KG1 (cell line): ENCODE results near the gene MCCD1.
"Not testable (repeated sequence)": the region's sequence is repeated elsewhere in the genome, so short reads cannot be mapped to it uniquely, and the experiment has no call there.

Experiments
- DNase-seq: peaks from one replicate; lab custom pipeline; 2025; lab: John Stamatoyannopoulos, UW

MCCD1 gene, protein sequence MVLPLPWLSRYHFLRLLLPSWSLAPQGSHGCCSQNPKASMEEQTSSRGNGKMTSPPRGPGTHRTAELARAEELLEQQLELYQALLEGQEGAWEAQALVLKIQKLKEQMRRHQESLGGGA

DNA sequence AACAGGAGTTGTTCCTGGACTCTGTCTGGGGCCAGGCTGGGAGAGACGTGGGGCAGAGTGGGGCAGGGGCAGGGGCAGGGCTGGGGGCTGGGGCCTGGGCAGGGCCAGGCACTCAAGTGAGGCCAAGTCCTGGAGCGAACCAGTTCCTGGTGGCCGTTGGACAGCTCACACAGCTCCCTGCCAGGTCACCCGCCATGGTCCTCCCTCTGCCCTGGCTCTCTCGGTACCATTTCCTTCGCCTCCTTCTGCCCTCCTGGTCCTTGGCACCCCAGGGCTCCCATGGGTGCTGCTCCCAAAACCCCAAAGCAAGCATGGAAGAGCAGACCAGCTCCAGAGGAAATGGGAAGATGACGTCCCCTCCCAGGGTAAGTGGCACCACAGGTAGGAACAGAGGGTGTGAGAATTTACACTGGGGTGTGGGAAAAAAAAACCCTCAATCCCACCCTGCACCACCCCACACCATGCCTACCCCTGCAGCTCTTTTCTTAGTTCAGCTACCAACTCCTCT, at the start of gene MCCD1:
Gene MCCD1, plus strand, starts transcription at position 142 of the 508 bp plus-strand sequence. Its CDS starts 53 bp downstream, at position 195.
- no peak for DNase-seq

DNA sequence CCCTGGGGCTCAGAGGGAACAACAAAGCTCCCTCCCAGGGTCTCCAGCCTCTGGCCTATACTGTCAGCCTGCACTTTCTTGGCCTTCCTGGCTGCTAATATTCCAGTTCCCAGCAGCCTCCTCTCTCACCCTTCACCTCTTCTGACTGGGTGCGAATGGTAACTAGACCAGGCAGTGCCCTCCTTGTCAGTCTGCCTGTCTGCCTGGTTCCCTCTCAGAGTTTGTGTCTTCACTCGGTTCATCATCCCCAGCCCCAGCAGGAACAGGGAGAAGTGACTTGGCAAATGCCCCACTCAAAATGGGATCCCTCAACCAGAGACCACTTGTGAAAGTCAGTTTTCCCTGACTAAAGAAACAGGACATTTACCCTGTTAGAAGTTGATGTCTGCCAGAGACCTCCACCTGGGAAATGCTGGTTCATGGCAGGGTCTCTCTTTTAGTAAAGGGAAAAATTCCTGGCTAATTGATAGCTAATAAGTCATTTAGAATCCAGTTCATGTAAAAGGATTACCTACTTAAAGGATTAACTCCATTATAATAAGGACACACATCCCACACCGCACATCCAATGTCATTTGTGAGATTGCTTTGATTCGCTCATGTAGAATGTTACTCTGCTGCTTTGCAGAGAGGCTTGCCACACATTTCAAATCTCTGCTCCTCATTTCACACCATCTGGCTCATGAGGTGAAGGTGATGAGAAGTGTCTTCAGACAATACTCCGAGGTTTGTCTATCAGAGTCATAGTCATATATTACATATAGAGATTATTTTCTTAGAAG, 49.4 kb upstream of the MCCD1 start:
- DNase-seq: no peak

DNA sequence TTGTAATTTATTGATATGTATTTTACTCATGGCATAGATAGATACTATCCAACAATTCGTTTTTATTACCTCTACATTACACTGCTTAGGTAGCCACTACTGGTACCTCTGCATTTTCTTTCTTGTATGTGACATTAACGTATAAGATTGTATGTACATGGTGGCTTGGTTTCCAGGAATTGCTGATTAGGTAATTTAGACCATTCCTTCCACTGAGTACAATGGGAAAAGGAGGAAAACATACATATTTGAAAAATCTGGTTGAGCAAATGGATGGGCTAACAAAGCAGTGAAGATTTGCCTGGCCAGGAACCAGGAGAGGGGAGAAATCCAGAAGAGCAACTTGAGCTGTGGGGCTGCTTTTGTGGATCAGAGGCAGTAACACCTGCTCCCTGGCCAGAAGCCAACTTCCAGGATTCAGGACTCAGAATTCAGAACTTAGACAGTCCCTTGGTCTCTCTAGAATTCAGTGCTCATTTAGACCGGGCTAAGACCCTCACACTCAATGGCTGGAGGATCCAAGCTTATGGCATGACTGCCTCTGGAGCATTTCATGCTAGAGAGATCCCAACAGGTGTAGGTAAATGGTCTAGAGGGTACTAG, 48.7 kb upstream of the MCCD1 start:
- DNase-seq: no peak

DNA sequence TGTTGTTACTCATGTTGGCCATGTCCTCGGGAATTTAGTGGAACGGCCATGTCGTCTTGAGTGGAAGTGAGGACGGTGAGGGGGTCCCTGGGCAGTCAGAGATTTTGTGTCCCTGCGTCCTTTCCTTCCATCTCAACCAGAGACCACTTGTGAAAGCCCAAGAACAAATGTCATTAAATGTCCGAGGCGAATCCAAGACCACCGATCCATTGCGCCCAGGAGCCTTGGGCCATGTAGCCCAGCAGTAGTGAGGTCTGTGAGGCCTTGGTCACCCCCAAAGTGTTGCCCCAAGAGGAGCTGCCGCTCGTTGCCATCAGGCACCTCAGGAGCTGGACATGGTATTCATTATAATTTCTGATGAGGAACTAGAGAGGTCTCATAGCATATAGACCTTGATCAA, 48.2 kb upstream of the MCCD1 start:
- no peak for DNase-seq

DNA sequence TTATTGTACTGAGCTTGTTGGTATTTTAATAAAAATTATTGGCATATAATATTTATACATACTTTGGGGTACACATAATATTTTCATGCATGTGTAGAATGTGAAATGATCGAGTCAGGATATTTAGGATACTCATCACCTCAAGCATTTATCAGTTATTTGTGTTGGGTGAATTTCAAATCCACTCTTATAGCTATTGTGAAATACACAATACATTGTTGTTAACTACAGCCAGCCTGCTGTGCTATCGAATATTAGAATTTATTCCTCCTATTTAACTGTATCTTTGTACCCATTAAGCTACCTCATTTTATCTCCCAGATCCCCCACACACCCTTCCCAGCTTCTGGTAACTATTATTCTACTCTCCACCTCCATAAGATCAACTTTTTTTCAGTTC, 45.4 kb upstream of the MCCD1 start:
- DNase-seq: no peak

DNA sequence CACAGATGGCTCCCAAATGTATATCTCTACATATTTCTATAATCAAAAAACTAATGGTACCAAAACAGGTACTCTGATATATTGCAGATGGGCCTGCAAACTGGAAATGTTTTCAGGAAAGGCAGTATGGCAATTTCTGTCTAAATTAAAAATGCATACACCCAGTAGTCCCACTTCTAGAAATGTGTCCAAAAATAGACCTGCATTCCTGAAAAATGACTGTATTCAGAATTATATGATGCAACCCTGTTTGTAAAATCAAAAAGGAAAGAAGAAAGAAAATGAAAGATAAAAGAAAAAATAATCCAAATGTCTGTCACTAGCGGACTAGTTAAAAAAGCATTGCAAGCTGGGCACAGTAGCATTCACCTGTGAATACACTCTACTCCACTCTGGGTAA, 43.7 kb upstream of the MCCD1 start:
- DNase-seq: no peak

DNA sequence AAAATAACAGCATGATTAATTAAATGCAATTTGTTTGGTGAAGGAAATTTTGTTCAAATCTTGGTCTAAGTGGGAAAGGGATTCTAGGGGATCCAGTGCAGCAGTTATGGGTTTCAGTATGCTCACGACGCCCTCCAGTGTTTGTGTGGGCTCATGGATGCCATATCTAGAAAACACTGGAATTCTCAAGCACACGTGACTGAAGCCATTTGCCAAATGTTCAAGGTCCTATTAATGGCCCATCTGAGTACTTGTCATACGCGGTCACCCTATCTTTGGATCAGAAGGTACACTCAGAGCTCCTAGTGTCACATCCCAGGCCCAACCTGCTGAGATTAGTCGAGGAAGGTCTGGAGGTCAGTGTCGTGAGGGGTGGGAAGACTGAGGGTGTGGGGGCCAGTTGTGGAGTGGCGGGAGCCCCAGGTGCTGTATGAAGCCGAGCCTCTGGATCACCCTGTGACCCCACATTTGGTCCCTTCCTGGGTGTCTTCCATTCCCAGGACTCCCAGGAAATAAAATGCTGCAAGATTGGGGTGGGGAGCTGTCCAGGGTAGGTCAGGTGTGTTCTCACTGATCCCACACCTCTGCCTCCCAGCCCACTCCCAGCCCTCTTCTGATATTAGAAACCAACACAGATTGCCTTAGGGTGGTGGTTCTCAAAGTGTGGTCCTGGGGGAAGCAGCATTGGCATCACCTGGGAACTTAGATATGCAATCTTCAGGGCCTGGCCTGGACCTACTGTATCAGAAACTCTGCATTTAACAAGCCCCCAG, 42.5 kb upstream of the MCCD1 start:
- DNase-seq: not testable (repeated sequence)

DNA sequence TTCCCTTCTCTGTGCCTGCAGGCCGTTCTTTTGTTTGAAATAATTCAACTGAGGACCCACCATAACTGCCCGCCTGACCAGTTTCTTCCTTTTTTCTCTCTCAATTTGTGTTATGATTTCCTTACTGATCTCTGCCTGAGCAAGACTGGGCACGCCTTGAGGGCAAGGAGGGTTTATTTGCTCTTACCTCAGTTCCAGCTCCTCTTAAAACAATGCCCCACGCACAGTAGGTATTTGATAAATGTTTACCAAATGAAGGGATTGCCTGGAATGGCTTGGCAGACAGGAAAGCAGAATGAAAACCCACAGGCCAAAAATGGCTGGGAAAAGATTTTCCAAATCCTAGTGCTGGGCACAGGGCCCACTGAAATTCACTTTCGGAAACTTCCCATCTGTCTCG, 41.1 kb upstream of the MCCD1 start:
- not testable (repeated sequence) for DNase-seq

DNA sequence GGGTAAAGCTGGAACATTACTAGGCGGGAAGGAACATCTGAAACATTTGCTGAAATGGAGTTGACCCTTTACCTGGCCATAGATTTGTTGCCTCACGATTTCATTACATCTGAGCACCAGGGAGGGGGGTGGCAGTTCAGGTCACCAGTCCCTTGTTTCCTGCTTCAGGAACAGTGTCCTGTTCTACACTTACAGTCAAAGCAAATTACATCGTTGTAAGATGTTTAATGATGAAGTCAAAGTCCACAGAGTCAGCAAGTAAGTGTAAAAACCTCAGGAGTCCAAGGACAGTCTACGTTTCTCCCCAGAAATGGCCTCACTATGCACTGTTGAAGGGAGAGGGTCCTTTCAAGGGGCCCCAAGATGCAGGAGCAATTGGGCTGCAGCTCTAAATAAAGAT, 39.7 kb upstream of the MCCD1 start:
- no peak for DNase-seq

DNA sequence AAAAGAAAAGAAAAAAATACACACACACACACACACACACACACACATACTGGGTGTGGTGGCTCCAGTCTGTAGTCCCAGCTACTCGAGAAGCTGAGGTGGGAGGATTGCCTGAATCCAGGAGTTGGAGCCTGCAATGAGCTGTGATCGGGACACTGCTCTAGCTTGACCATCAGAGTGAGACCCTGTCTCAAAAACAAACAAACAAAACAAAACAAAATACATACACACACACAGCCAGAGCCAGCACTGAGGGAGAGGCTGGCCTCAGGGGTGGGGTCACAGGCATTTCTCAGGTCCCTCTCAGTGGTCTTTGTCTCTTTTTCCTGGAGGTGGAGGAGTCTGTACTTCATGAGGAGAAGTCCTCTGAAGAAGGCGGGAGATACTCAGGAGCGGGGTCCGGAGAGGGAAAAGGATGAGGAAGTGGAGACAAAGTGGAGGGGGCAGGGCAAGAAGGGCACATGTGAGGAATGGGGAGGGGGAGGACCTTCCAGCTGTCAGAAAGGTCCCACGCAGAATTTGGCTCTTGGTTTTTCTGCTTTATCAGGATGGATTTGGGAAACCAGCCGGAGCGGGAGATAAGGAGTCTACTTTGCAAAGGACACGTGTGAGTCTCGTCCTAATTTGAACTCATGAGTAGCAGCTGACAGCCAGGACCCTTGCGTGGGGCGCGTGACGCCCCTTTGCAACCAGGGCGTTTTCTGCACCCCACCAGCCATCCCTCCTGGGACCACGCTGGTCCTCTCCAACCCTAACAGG, 38.5 kb upstream of the MCCD1 start:
- no peak for DNase-seq

DNA sequence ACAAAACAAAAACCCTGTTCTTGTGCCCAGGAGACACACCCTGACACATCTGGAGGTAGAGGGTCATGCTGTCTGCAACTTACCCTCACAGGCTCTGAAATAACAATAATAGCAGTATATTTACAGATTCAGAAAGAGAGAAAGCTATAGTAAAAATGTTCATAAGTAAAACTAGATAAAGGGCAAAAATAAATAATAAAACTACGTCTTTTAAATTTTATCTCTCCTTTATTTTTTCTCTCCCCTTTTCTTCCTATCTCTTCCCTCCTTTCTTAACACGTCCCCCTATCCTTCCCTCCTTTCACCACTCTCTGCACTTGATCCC, 35.2 kb upstream of the MCCD1 start:
- DNase-seq: not testable (repeated sequence)

DNA sequence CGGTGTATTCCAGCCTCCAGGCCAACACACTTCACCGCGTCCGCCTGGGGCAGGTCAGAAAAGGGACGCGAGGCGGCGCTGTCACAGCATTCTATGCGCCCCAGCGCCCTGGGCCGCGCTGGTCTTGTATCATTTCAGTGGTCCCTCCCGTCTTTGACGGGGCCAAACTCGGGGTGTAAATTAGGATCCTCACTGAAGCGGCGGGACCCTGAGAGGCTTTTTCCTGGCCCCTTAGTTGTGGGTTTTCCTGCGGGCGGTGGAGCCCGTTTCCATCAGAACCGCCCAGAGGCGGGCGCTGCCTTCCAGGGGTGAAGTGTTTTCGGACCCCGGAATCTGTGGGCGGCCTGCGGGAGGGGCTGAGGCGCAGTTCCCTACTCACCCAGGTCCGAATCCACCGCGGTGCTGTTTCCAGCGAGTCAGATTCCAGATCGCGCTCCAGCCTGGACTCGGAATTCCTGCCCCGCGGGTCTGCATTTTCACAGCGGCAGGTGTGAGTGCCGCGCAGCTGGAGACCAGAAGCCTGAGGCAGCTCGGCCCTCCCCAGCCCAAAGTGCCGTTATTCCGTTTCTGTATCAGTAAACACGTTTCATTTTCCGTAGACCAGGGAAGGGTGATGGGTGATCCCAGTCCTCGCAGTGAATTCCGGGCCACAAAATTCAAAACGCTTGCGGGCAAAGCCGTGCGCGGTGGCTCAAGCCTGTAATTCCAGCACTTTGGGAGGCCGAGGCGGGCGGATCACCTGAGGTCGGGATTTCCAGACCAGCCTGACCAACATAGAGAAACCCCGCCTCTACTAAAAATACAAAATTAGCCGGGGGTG, 34.7 kb upstream of the MCCD1 start:
- peak; percentile 90 for DNase-seq

DNA sequence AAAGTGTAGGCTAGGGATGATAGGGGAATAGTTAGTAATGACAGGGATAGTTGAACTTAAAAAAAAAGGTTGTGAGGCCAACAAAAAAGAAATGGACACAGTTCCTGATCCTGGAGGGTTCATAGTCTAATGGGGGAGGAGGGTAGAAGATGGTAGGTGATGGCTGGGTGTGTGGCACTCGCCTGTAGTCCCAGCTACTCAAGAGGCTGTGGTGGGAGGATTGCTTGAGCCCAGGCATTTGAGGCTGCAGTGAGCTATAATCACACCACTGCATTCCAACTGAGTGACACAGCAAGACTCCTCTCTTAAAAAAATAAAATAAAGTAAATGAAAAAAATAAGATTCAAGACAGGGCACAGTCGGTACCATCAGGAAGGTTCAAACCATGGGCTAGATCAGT, 33.2 kb upstream of the MCCD1 start:
- no peak for DNase-seq

DNA sequence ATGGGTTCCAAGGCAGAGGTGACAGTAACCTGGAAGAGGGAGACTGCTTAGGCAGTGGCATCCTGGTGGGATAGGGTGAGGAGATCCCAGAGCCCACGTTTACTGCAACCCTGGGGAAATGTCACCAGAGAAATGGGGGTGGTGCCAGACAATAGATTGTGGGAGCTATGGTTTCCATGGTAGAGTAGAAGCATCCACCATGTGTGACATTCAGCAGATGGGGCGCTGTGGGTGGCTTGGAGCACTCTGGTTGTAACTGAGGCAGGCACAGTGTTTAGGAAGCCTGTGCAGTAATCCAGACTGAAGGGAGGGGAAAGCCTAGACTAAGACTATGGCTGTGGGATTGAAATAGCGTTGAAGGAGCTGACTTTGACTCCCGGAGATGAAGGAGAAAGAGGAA, 31.9 kb upstream of the MCCD1 start:
- not testable (repeated sequence) for DNase-seq

DNA sequence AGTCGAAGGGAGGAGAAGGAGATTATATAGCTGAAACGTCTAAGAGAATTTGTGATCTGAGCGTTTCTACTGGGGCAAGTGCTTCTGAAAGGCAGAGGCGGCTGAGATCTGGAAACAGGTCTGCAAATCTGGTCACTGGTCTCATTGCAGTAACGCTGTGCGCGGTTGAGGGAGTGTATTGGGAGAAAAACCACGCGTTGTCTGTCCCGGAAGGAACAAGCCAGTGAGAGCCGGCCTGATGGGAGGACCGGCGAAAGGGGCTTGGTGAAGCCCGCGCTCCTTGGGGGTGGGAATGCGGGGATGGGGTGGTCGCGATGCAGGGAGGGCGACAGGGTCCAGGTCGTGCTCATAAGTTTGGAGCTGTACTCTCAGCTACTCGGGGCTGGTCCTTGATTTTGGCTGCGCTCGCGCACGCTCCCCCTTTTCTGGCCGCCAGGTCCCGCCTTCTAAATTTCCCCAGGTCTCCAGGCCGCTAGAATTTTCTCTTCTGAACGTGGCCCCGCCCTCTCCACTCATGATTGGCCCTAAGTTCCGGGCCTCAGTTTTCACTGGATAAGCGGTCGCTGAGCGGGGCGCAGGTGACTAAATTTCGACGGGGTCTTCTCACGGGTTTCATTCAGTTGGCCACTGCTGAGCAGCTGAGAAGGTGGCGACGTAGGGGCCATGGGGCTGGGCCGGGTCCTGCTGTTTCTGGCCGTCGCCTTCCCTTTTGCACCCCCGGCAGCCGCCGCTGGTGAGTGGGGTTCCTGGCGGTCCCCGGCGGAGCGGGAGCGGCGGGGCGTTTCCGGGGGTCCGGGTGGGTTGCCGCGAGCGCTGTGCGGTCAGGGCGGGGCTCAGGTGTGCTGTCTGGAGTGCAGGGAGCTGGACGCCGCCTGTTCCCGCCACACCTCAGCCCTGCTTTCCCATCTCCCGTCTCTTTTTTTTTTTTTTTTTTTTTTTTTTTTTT, 31.0 kb upstream of the MCCD1 start, which contains the start of gene MICB:
Gene MICB, plus strand, starts transcription at position 615 of the 946 bp plus-strand sequence. Its CDS starts 49 bp downstream, at position 664.
- no peak for DNase-seq

DNA sequence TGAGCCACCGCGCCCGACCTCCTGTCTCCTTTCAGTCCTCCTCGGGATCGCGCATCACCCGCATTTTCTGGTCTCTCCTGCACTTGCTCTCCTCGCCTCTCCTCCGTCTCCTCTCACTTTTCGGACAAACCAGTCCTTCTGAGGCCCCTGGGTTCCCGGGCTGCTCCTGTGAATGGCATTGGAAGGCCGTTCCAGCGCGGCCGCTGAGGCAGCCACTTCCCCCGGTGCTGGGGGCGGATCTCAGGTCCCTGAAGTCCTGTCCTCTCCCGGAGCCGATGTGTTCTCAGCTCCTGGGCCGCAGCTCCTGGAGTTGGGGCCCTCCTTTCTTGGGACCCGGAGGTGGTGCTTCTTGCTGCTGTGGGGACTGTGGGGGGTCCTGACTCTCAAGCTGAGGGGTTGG, 30.0 kb upstream of the MCCD1 start:
- DNase-seq: no peak

DNA sequence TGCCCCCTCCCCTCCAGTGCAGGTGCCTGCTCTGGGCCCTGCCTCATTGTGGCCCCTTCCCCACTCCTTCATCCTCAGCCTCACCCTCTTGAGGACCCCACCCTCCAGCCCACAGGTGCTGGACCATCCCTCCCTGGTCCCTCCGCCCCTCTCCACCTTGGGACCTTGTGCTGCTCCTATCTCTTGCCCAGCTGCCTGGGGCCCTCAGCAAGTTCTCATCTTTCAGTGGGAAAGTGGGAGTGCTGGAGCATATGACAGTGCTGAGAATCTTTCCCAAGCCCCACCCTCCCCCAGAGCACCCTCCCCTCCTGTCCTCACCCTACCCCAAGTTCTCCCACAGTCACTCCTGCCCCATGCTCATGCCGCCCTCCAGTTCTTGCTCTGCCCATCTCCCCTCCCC, 29.1 kb upstream of the MCCD1 start:
- DNase-seq: not testable (repeated sequence)

DNA sequence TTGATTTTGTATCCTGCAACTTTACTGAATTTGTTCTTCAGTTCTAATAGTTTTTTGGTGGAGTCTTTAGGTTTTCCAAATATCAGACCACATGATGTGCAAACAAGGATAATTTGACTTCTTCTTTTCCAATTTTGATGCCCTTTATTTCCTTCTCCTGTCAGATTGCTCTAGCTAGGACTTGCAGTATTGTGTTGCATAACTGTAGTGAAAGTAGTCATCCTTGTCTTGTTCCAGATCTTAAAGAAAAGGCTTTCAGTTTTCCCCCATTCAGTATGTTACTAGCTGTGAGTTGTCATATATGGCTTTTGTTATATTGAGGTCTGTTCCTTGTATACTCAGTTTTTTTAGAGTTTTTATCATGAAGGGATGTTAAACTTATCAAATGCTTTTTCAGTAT, 26.2 kb upstream of the MCCD1 start:
- DNase-seq: no peak

DNA sequence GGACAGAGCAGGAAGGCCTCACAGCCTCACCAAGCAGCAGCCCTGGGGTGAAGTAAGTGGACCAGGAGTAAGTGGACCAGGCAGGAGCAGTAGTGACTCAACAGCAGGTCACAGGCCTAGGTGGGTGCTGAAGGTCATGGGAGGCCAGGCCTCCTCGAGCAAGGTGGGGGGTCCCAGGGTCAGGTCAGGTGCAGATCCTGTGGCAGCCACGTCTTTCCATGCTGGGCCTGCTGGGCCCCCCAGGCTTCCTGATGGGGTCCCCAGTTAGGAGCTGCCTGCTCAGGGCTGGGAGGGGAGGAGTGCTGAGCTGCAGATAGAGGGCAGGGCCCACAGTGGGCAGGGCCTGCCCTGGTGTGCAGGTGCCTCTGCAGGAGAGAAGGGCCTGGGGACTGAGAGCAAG, 19.7 kb upstream of the MCCD1 start:
- not testable (repeated sequence) for DNase-seq

DNA sequence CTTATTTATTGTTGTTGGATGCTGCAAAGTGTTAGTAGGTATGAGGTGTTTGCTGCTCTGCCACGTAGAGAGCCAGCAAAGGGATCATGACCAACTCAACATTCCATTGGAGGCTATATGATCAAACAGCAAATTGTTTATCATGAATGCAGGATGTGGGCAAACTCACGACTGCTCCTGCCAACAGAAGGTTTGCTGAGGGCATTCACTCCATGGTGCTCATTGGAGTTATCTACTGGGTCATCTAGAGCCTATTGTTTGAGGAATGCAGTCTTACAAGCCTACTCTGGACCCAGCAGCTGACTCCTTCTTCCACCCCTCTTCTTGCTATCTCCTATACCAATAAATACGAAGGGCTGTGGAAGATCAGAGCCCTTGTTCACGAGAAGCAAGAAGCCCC, 18.8 kb upstream of the MCCD1 start:
- no peak for DNase-seq
